ENCODE measurements around the gene NCK2. TPM values are rescaled to one million over a fixed set of nuclear protein-coding genes. Genes with fewer than 3 reads are reported as not detected.

Gene NCK2
- total RNA-seq, 1 experiment from 2014 or later: 12.4 TPM

DNA sequence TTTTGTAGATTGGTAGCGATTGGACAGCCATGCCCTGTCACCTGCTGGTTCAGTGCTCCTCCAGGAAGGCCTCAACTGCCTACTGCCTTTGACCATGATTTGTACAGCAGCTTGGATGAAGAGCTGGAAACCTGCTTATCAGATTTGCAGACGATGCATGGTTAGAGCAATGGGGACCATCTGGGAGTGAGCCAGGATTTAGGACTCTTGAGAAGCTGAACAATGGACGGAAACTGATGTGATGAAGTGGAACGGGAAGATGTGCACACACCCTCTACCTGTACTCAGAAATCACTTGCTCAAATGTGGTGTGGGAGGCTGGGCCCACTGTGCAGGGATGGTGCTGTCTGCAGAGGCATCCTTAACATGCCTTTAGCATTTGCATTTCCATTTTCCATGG, 57.2 kb downstream of the NCK2 start:
- in situ Hi-C loops (cut with HindIII; ENCODE audit: low sequenced_read_pairs): no loop called here
- DNase-seq (ENCODE audit: low spot score): no peak

DNA sequence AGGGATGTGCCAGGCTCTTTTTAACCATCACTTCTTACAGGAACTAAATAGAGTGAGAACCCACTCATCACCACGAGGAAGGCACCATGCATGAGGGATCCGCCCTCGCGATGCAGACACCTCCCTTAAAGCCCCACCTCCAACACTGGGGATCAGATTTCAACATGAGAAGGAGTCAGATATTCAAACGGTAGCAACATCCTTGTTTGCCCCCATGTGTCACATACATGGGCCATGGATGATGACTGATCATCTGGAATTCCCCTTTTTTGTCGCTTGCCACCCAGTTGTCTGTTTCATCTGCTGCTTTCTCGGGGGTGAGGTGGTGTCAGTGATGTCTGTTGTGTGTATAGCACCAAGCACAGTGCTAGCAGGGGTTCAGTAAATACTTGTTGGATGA, 57.9 kb downstream of the NCK2 start:
- in situ Hi-C loops (cut with HindIII; ENCODE audit: low sequenced_read_pairs): no loop called here
- DNase-seq (ENCODE audit: low spot score): no peak

DNA sequence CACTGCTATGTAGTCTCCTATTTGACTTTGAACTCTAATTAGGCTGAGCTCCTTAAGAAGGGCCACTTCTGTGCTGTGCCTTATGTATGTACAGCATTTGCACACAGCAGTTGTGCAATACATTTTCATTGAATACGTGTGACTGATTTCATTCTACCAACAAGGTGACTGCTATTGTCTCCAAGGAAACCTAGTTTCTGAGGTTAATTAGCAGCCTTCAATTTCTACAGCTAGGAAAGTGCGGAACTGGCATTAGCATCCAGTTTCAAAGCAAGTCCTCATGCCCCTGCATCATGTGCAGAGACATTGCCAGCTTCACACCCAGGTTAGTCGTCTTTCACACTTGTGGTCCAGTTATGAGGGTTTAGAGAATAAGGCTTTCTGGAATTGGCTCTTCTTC, 58.6 kb downstream of the NCK2 start:
- no peak for DNase-seq (ENCODE audit: low spot score)
- in situ Hi-C loops (cut with HindIII; ENCODE audit: low sequenced_read_pairs): no loop called here

- in situ Hi-C loops (cut with HindIII; ENCODE audit: low sequenced_read_pairs): no loop called here
- no peak for DNase-seq (ENCODE audit: low spot score)
Measured at GRCh38 chr2:105803773-105804172, 59.1 kb downstream of the NCK2 start.

DNA sequence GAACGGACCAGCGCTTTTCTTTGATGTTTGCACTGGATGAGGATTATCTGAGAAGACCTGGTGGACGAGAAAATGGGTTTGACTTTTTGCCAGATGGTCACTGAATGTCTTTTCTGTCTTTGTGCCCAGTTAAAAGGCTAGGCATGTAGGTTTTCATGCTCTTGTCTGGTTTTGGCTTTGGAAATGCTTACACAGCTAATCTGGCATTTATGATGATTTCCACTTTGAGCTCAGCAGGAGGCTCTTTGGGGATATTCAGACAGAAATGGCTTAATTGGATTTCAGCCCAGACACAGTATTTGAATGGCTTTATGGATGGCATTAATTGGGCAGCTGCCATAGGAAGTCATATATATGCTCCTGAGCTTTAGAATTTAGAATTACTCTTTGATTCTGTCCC, 59.6 kb downstream of the NCK2 start:
- in situ Hi-C loops (cut with HindIII; ENCODE audit: low sequenced_read_pairs): no loop called here
- DNase-seq (ENCODE audit: low spot score): peak; percentile 65

- DNase-seq (ENCODE audit: low spot score): no peak
- in situ Hi-C loops (cut with HindIII; ENCODE audit: low sequenced_read_pairs): no loop called here
Measured at GRCh38 chr2:105806996-105807395, 62.3 kb downstream of the NCK2 start.

GRCh38 chr2:105808423-105809096, 63.8 kb downstream of the NCK2 start:
- no peak for DNase-seq (ENCODE audit: low spot score)
- in situ Hi-C loops (cut with HindIII; ENCODE audit: low sequenced_read_pairs): no loop called here

DNA sequence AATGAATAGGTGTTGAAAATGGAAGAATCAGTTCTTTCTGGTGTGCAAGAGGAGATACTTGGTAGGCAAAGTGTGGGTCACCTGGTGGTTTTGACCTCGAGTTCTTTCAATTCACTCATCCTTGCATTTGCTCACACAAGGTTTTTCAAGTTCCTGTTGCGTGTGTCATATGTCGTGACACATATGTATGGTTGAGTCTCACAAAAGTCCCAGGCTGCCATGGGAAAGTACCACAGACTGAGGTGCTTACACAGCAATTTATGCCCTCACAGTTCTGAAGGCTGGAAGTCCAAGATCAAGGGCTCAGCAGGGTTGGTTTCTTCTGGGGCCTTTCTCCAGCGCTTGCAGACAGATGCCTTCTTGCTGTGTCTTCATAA, 64.4 kb downstream of the NCK2 start:
- no peak for DNase-seq (ENCODE audit: low spot score)
- in situ Hi-C loops (cut with HindIII; ENCODE audit: low sequenced_read_pairs): no loop called here

DNA sequence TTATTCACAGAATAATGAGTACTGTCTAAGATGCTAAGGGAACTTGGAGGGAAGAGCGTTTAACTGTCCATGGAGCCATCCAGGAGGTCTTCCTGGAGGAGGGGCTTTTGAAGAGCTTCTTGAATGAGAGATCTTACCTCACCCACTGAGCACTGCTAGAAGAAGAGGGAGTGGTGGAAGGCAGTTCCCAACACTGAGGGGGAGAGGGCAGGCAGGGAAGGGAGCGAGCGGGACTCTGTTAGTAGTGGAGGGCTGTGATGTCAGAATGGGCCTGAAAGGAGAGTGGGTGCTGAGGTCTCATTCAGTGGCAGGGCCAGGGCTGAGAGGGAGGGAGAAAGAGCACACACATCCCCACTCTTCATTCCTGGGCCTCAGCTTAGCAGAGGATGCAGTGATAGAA, 65.0 kb downstream of the NCK2 start:
- no peak for DNase-seq (ENCODE audit: low spot score)

GRCh38 chr2:105812180-105813044, 67.7 kb downstream of the NCK2 start:
- peak; percentile 87 for DNase-seq (ENCODE audit: low spot score)
- in situ Hi-C loops (cut with HindIII; ENCODE audit: low sequenced_read_pairs): no loop called here

More for the DNA sequence above, 65.0 kb downstream of the NCK2 start:
- in situ Hi-C loops (cut with HindIII; ENCODE audit: low sequenced_read_pairs): no loop called here

DNA sequence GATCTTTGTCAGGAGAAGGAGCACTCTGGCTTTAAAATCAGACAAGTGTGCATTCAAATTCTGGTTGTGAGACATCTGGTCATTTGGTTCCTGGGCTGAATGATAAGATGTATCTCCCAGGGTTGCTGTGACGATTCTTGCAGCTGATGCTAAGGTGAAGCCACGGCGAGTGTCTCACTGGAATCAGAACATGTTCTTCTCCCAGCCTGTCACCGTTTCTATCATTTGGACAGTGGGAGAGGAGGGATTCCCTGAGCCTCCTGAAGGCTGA, 68.3 kb downstream of the NCK2 start:
- DNase-seq (ENCODE audit: low spot score): no peak
- in situ Hi-C loops (cut with HindIII; ENCODE audit: low sequenced_read_pairs): no loop called here

DNA sequence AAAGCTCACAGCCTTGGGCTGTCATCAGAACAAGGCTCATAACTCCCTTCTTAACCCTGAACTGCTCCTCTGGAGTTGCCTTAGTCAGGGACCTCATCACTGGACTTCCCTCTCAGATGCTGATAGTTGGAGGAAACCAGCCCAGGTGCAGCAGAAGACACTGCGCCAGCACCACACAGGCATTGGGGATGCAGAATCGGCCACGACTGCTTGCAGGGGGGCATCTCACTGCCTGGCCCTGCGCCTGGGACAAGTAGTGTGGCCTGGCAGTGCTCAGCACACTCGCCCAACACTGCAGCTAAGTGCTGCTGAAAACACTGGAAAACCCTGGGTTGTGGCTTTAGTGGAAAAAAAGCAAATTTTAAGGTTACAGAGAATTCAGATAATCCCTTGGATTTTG, 68.7 kb downstream of the NCK2 start:
- in situ Hi-C loops (cut with HindIII; ENCODE audit: low sequenced_read_pairs): no loop called here
- DNase-seq (ENCODE audit: low spot score): no peak

- DNase-seq (ENCODE audit: low spot score): no peak
- in situ Hi-C loops (cut with HindIII; ENCODE audit: low sequenced_read_pairs): no loop called here
Measured at GRCh38 chr2:105814291-105814940, 69.7 kb downstream of the NCK2 start.

- in situ Hi-C loops (cut with HindIII; ENCODE audit: low sequenced_read_pairs): no loop called here
Measured at GRCh38 chr2:105815401-105815800, 70.7 kb downstream of the NCK2 start.

DNA sequence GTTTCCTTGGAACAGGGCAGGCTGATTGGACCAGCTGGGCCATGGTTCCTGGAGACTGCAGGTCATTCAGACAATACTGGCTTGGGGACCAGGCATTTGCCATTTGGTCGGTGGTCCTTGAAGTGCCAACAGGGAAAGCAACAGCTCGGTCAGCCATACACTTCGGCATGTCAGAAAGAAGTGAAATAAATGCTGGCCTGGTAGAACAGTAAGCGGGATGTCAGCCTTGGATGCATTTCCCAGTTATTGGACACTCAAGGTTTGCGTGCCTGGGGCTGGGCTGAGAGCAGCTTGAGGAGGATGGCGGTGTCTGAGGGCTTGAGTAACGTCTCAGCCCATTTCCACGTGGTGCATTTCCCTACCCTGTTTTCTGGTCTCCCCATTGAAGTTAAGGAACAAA, 75.4 kb downstream of the NCK2 start:
- in situ Hi-C loops (cut with HindIII; ENCODE audit: low sequenced_read_pairs): no loop called here
- DNase-seq (ENCODE audit: low spot score): no peak

More at GRCh38 chr2:105815401-105815800, 70.7 kb downstream of the NCK2 start:
- DNase-seq (ENCODE audit: low spot score): no peak

DNA sequence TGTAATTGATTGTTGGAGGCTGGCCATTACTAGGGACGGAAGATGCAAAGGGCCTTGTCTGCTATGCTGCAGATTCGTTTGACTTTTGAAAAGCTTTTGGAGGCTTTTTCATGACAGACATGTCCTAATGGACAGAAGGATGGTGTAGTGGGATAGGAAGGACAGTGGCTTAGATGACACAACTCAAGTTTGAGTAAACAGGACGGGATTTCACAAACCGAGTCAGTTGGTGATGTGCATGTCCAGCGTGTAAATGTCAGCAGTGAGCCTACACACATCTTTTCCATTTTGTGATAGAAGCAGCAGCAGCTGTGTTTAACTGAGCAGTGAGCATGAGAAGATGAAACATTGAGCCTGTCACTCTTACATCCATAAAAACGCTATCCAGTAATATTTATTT, 76.0 kb downstream of the NCK2 start:
- in situ Hi-C loops (cut with HindIII; ENCODE audit: low sequenced_read_pairs): no loop called here

DNA sequence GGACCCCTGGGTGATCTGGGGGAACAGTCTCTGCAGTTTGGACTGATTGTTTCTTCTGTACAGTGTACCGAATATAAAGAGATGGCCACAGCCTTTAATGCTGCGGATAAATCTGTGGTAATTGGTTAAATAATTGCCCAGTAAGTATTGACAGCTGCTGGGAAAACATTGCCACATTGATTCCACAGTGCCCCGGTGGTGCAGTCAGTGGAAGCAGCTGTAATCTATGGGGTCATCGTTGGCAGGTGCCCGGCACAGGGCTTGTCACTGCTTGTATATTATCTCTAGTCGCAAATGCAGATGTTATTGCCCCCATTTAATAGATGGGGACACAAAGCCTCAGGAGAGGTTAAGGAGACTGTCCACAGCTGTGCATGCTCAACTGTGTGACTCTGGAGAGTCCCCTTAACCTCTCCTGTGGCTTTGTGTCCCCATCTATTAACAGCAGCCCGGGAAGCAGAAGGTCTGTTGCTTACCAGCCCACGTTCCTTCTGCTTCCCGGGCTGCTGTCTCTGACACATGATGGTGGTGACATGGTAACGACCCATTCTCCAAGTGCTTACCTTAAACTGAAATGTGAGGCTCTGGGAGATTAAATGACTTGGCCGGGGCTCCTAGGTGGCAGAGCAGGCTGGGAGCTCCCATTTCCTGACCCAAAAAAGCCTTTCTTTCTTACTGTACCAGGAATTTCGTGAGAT, 76.9 kb downstream of the NCK2 start:
- no peak for DNase-seq (ENCODE audit: low spot score)
- in situ Hi-C loops (cut with HindIII; ENCODE audit: low sequenced_read_pairs): no loop called here

More for the DNA sequence above, 76.0 kb downstream of the NCK2 start:
- no peak for DNase-seq (ENCODE audit: low spot score)

DNA sequence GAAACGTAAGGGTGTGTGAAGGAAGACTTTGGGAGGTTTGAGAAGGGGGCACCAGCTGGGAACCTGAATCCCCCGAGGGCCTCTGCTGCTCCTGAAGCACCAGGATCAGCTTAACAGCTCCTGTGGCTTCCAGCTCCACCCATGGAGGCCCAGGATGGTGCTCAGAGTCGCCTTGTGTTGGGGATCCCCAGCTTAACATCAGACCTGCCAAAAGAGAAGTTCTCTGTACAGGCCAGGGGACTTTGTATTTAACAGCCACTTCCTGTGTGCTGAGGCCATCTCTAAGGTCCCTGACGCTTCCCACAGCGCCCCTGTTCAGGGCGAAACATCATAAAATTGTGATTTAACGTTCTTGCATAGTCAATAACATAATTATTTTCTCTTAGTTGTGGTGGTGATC, 77.5 kb downstream of the NCK2 start:
- DNase-seq (ENCODE audit: low spot score): no peak
- in situ Hi-C loops (cut with HindIII; ENCODE audit: low sequenced_read_pairs): no loop called here

- in situ Hi-C loops (cut with HindIII; ENCODE audit: low sequenced_read_pairs): no loop called here
Measured at GRCh38 chr2:105824446-105824845, 79.7 kb downstream of the NCK2 start.

More at GRCh38 chr2:105824446-105824845, 79.7 kb downstream of the NCK2 start:
- DNase-seq (ENCODE audit: low spot score): no peak

Data from G401 (cell line).